Choroid plexus epithelial cell (primary cell): ENCODE results near the gene SNRNP200.
A peak's percentile ranks its signal among the peaks of the same experiment; 100 is the strongest.

Experiments used
- DNase-seq: peaks from one replicate; pipeline ENCODE4 v3.0.0-alpha.2; 2010; ENCODE audit warnings: low read depth
- H3K4me3 ChIP-seq: 2 replicates; pipeline ENCODE4 v1.5.1; 2011; ENCODE audit warnings: low read depth, mild to moderate bottlenecking, control low read depth, low read length, moderate library complexity
- CTCF ChIP-seq: conservative IDR thresholded peaks from 2 replicates; pipeline ENCODE4 v1.5.1; 2011; ENCODE audit warnings: low read depth, mild to moderate bottlenecking, control low read depth, inconsistent platforms, low read length, moderate library complexity

SNRNP200 gene

GRCh38 chr2:96253006-96253405 is 52.3 kb downstream of the SNRNP200 start:
- no peak overlapping the region for H3K4me3 ChIP-seq
- no peak for DNase-seq
- peak; percentile 4 for TF ChIP-seq CTCF

GRCh38 chr2:96252526-96252925 is 52.8 kb downstream of the SNRNP200 start:
- no peak for DNase-seq
- no peak overlapping the region for H3K4me3 ChIP-seq
- TF ChIP-seq CTCF = no peak

DNA sequence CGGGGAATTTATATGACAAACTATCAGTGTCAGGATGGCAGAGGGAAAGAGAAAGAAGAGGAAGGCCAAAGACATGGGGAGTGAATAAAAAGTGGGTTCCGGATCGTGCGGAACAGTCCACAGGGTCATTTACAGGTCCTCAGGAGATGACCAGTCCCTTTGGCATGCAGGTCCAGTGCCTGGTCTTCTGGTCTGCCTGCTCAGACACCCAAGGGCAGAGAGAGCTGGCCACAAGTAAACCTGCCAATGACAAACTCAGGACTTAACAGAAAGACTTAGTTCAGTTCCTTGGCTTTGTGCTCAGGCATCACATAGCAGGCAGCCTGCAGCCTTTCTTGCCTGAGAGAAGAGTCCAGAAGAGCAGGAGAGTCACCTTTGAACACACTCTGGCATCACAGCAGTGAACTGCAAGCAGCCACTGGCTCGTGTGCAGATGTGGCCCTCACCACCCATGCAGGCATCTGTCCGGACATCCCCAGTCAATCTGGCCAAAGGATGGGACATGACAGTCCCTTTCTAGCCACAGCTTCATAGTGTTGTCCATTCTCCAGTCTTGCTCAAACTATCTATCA is 53.5 kb downstream of the SNRNP200 start:
- no peak overlapping the region for H3K4me3 ChIP-seq
- no peak for TF ChIP-seq CTCF
- DNase-seq = peak; percentile 94

DNA sequence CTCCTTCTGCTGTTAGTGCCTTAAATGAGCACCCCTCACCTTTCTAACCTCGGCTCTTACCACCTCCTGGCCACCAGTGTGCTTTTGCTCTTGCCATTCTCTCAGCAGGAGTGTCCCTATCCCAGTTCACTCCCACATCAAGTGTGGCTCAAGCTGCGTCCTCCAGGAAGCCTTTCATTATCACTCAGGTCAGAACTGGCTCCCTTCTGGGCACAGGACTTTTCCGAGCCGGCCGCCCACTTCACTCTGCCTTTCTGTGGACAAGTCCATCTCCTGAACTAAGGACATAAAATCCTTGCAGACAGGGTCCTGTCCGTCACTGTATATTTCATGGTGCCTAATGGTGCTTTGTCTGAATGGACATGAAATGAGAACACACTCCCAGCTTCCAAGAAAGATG is 55.2 kb downstream of the SNRNP200 start:
- no peak overlapping the region for H3K4me3 ChIP-seq
- no peak for DNase-seq
- TF ChIP-seq CTCF = no peak

GRCh38 chr2:96249654-96250053 is 55.7 kb downstream of the SNRNP200 start:
- no peak overlapping the region for H3K4me3 ChIP-seq
- DNase-seq = peak; percentile 62
- TF ChIP-seq CTCF = no peak

DNA sequence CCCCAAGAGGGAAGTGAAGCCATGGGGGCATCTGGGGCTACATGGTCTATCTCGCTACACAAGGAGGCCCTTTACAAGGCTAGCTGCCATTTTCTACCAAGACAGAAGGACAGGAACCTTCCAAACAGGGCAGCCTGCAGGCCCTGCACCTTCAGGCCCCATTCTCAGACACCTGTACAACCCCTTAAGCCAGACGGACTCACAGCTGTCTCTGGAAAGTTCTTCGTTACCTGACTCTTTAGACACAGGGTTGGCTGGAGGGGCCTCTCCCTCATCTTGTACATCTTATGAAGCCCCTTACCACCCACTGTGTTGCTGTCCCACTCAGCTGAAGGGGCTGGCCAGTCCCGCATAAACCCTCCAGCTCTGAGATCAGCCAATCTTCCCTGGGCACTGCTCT is 56.7 kb downstream of the SNRNP200 start:
- DNase-seq = no peak

More for the DNA sequence above, 56.7 kb downstream of the SNRNP200 start:
- no peak for TF ChIP-seq CTCF
- H3K4me3 ChIP-seq = no peak overlapping the region
